IMR-90 (cell line): ENCODE results near the gene AMFR. TPM values are rescaled to one million over a fixed set of nuclear protein-coding genes. Genes with fewer than 3 reads are reported as not detected.

Experiments
- ATAC-seq: fragments of 200-7000 bp; cut with Tn5 transposase; 2 replicates; pipeline ENCODE4 v1.9.1; 2020; ENCODE audit warnings: low read depth, mild to moderate bottlenecking, moderate library complexity
- BruUV-seq: library from RNA; stranded (reverse); fragments of 400-500 nt; replicated peaks from 2 replicates; lab custom pipeline; 2021; lab: Mats Ljungman, UMichigan
- CTCF ChIA-PET: fragments of 300-600 bp; formaldehyde crosslinking; extraction: SDS; loops from one replicate; lab custom pipeline; 2021; ENCODE audit warnings: antibody characterized with exemption; lab: Yijun Ruan, JAX
- POLR2A ChIA-PET: fragments of 300-600 bp; sonication (Branson Sonifier 250); formaldehyde crosslinking; loops from one replicate; lab custom pipeline; 2022; ENCODE audit warnings: antibody characterized with exemption; ENCODE audit not compliant: unreplicated experiment; lab: Charles Lee
- DNase-seq: peaks from one replicate; pipeline ENCODE4 v3.0.0; 2013
- H2AFZ ChIP-seq: replicated peaks from 2 replicates; pipeline ENCODE3; 2013; ENCODE audit warnings: low read length, mild to moderate bottlenecking; ENCODE audit not compliant: poor library complexity
- H2AK5ac ChIP-seq: 2 replicates; pipeline ENCODE4 v1.6.1; 2013; ENCODE audit warnings: low read depth, low read length, inconsistent platforms
- H2AK9ac ChIP-seq: replicated peaks from 2 replicates; pipeline ENCODE3; 2013; ENCODE audit warnings: mild to moderate bottlenecking, low read depth, low read length, moderate library complexity; ENCODE audit not compliant: poor library complexity
- H2BK120ac ChIP-seq: 2 replicates; pipeline ENCODE4 v1.6.1; 2013; ENCODE audit warnings: low read depth, low read length, inconsistent platforms
- H2BK15ac ChIP-seq: 3 replicates; pipeline ENCODE4 v1.6.1; 2013; ENCODE audit warnings: low read depth, low read length, inconsistent platforms
- H2BK20ac ChIP-seq: 2 replicates; pipeline ENCODE4 v1.6.1; 2013; ENCODE audit warnings: low read depth, mild to moderate bottlenecking, inconsistent platforms, low read length, moderate library complexity
- H2BK5ac ChIP-seq: 2 replicates; pipeline ENCODE4 v1.6.1; 2013; ENCODE audit warnings: mild to moderate bottlenecking, low read depth, low read length, inconsistent platforms; ENCODE audit not compliant: poor library complexity, severe bottlenecking
- H3K14ac ChIP-seq: replicated peaks from 2 replicates; pipeline ENCODE4 v1.6.1; 2013; ENCODE audit warnings: low read depth, low read length, inconsistent platforms
- H3K18ac ChIP-seq: 2 replicates; pipeline ENCODE4 v1.6.1; 2013; ENCODE audit warnings: low read depth, low read length, control low read depth
- H3K23ac ChIP-seq: 2 replicates; pipeline ENCODE4 v1.6.1; 2013; ENCODE audit warnings: low read depth, low read length, inconsistent platforms
- H3K27ac ChIP-seq: 2 replicates; pipeline ENCODE4 v1.5.1; 2013; ENCODE audit warnings: mild to moderate bottlenecking, control low read depth, low read length; ENCODE audit not compliant: insufficient read depth
- H3K27me3 ChIP-seq: 2 replicates; pipeline ENCODE4 v1.6.1; 2013; ENCODE audit warnings: low read length; ENCODE audit not compliant: control insufficient read depth, insufficient read depth
- H3K36me3 ChIP-seq: 2 replicates; pipeline ENCODE4 v1.6.1; 2013; ENCODE audit warnings: low read length, mixed read lengths; ENCODE audit not compliant: control insufficient read depth, insufficient read depth
- H3K4ac ChIP-seq: 2 replicates; pipeline ENCODE4 v1.6.1; 2013; ENCODE audit warnings: low read depth, low read length, inconsistent platforms
- H3K4me1 ChIP-seq: 2 replicates; pipeline ENCODE4 v1.6.1; 2013; ENCODE audit warnings: low read length, mixed read lengths; ENCODE audit not compliant: control insufficient read depth, insufficient read depth
- H3K4me2 ChIP-seq: 2 replicates; pipeline ENCODE4 v1.6.1; 2013; ENCODE audit warnings: low read depth, mild to moderate bottlenecking, control low read depth, low read length, moderate library complexity
- H3K4me3 ChIP-seq: 2 replicates; pipeline ENCODE4 v1.5.1; 2013; ENCODE audit warnings: low read depth, mild to moderate bottlenecking, control low read depth, low read length, moderate library complexity; ENCODE audit not compliant: insufficient read depth
- H3K56ac ChIP-seq: 2 replicates; pipeline ENCODE4 v1.6.1; 2013; ENCODE audit warnings: low read length, inconsistent platforms; ENCODE audit not compliant: insufficient read depth; ENCODE audit errors: extremely low read depth
- H3K79me1 ChIP-seq, 2 experiments: 2 replicates each; pipeline ENCODE4 v1.6.1; 2013; ENCODE audit warnings: low read length in 2 of 2, inconsistent platforms in 1 of 2, low read depth in 1 of 2
- H3K9ac ChIP-seq: 2 replicates; pipeline ENCODE4 v1.6.1; 2013; ENCODE audit warnings: low read depth, low read length, control low read depth
- H3K9me1 ChIP-seq: 2 replicates; pipeline ENCODE4 v1.6.1; 2013; ENCODE audit warnings: low read length, inconsistent platforms; ENCODE audit not compliant: insufficient read depth
- H3K9me3 ChIP-seq: 2 replicates; pipeline ENCODE4 v1.6.1; 2013; ENCODE audit warnings: low read length; ENCODE audit not compliant: control insufficient read depth, insufficient read depth
- H4K20me1 ChIP-seq: 2 replicates; pipeline ENCODE4 v1.6.1; 2013; ENCODE audit warnings: low read length, inconsistent platforms; ENCODE audit not compliant: insufficient read depth
- H4K5ac ChIP-seq: 2 replicates; pipeline ENCODE4 v1.6.1; 2013; ENCODE audit warnings: mild to moderate bottlenecking, low read depth, low read length, control low read depth
- H4K8ac ChIP-seq, 2 experiments: 2 replicates each; pipeline ENCODE4 v1.6.1; 2013; ENCODE audit warnings: low read depth in 2 of 2, low read length in 2 of 2, control low read depth in 1 of 2, inconsistent platforms in 1 of 2
- H4K91ac ChIP-seq: 2 replicates; pipeline ENCODE4 v1.6.1; 2013; ENCODE audit warnings: low read depth, low read length, inconsistent platforms; ENCODE audit not compliant: insufficient read depth
- BHLHE40 ChIP-seq: fragments of 150-350 bp; IDR thresholded peaks from 2 replicates; pipeline ENCODE4 v1.6.1; 2016; ENCODE audit warnings: mild to moderate bottlenecking, low read depth, low read length
- CEBPB ChIP-seq: IDR thresholded peaks from 2 replicates; pipeline ENCODE4 v1.6.1; 2012; ENCODE audit warnings: low read depth, low read length, improper control_type of control experiment
- CHD1 ChIP-seq: IDR thresholded peaks from 2 replicates; pipeline ENCODE4 v1.6.1; 2012; ENCODE audit warnings: low read depth, low read length, improper control_type of control experiment
- FOS ChIP-seq: fragments of 150-350 bp; IDR thresholded peaks from 2 replicates; pipeline ENCODE4 v1.6.1; 2016; ENCODE audit warnings: low read depth, low read length
- MAFK ChIP-seq: IDR thresholded peaks from 2 replicates; pipeline ENCODE4 v1.6.1; 2012; ENCODE audit warnings: low read depth, low read length, improper control_type of control experiment
- MAZ ChIP-seq: IDR thresholded peaks from 2 replicates; pipeline ENCODE4 v1.6.1; 2012; ENCODE audit warnings: low read depth, mild to moderate bottlenecking, low read length, improper control_type of control experiment, moderate library complexity, borderline replicate concordance
- MXI1 ChIP-seq: IDR thresholded peaks from 2 replicates; pipeline ENCODE4 v1.6.1; 2012; ENCODE audit warnings: low read depth, mild to moderate bottlenecking, low read length, moderate library complexity, borderline replicate concordance
- NFE2L2 ChIP-seq: fragments of 150-350 bp; IDR thresholded peaks from 2 replicates; pipeline ENCODE4 v1.6.1; 2016; ENCODE audit warnings: low read depth, mild to moderate bottlenecking, low read length
- POLR2A ChIP-seq: IDR thresholded peaks from 2 replicates; pipeline ENCODE4 v1.6.1; 2012; ENCODE audit warnings: mild to moderate bottlenecking, low read depth, low read length
- RAD21 ChIP-seq: IDR thresholded peaks from 2 replicates; pipeline ENCODE4 v1.6.1; 2012; ENCODE audit warnings: low read length, improper control_type of control experiment
- RCOR1 ChIP-seq: IDR thresholded peaks from 2 replicates; pipeline ENCODE4 v1.6.1; 2012; ENCODE audit warnings: mild to moderate bottlenecking, low read length, improper control_type of control experiment; ENCODE audit not compliant: insufficient replicate concordance
- RFX5 ChIP-seq: IDR thresholded peaks from 2 replicates; pipeline ENCODE4 v1.8.0; 2012; ENCODE audit warnings: low read depth, mild to moderate bottlenecking, low read length, moderate library complexity
- SMC3 ChIP-seq: fragments of 150-350 bp; IDR thresholded peaks from 2 replicates; pipeline ENCODE4 v1.6.1; 2016; ENCODE audit warnings: low read depth, mild to moderate bottlenecking, antibody characterized with exemption, low read length, moderate library complexity
- WGBS, 2 experiments: methylation state at CpG; one replicate each; pipeline versions ENCODE4 v1.1.5 to v1.1.7; 2013; ENCODE audit warnings: missing lambda C conversion rate in 2 of 2; ENCODE audit not compliant: insufficient read length in 1 of 2; ENCODE audit errors: extremely low coverage in 2 of 2; 5-methylcytosine and 5-hydroxymethylcytosine counted together
- dilution Hi-C: fragments of 300-500 bp; cut with HindIII; formaldehyde crosslinking; loops from one replicate; pipeline ENCODE4 v1.14.3; 2018; ENCODE audit warnings: low sequenced_read_pairs; ENCODE audit not compliant: unreplicated experiment
- in situ Hi-C: fragments of 300-500 bp; cut with MboI; formaldehyde crosslinking; loops from 3 replicates; pipeline ENCODE4 v1.14.3; 2019; ENCODE audit warnings: low sequenced_read_pairs, inconsistent platforms, mixed read lengths
- intact Hi-C: fragments of 100-400 bp; cut with micrococcal nuclease; formaldehyde crosslinking; loops from 2 replicates; pipeline ENCODE4 v1.10.0; 2022
- polyA plus RNA-seq, 3 experiments: library from polyadenylated mRNA; depleted of rRNA; stranded (reverse); fragments of >200 nt; gene quantifications; 2 replicates each; pipeline ENCODE4 v1.2.3, GENCODE V29; 2012; ENCODE audit warnings: low replicate concordance in 1 of 3
- total RNA-seq: library from RNA; depleted of rRNA; stranded (reverse); fragments of >200 nt; gene quantifications from 2 replicates; pipeline ENCODE4 v1.2.3, GENCODE V29; 2012
- TF ChIP-seq, protein P1 (sequence below): fragments of 150-350 bp; IDR thresholded peaks from 2 replicates; pipeline ENCODE4 v1.6.1; 2017; ENCODE audit warnings: mild to moderate bottlenecking, antibody characterized with exemption, low read length, low read depth
- TF ChIP-seq, protein P2 (sequence below): conservative IDR thresholded peaks from 2 replicates; pipeline ENCODE4 v1.5.1; 2012; ENCODE audit warnings: mild to moderate bottlenecking, low read depth, low read length, improper control_type of control experiment
- TF ChIP-seq, protein P3 (sequence below): fragments of 150-350 bp; IDR thresholded peaks from 2 replicates; pipeline ENCODE4 v1.6.1; 2016; ENCODE audit warnings: low read depth, mild to moderate bottlenecking, low read length, moderate library complexity, borderline replicate concordance

The AMFR gene
- total and polyA plus RNA-seq, 2 of the 4 experiments (the other 2 are of a cell fraction), result 60.7 to 216 TPM

DNA sequence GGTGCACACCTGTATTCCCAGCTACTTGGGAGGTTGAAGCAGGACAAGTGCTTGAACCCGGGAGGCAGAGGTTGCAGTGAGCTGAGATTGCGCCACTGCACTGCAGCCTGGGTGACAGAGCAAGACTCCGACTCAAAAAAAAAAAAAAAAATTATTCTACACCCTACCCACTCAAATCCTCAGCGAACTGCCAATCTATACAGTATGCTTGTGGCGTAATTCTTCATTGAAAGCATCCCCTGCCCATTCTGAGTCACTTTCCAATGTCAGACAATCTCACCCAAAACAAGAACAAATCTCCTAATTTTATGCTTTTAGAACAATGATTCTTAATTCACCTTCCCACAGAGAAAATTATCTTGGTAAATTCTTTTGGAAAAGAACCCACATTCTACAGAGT is 12.0 kb downstream of the AMFR start:
- peaks cover 21% of the 10 kb centered on the region; the same call in 1 of the 2 replicates for H4K20me1 ChIP-seq
- no peaks in the 10 kb centered on the region for H3K9me3 ChIP-seq
- no peak overlapping the region for H2BK5ac ChIP-seq
- POLR2A ChIA-PET, result no interaction called here
- intact Hi-C loops, result no loop called here
- no peak overlapping the region for H2BK120ac ChIP-seq
- H3K18ac ChIP-seq, result no peak overlapping the region
- no peak overlapping the region for H3K4me3 ChIP-seq
- peaks cover 13% of the 10 kb centered on the region for H3K36me3 ChIP-seq
- no peak overlapping the region for H4K5ac ChIP-seq
- WGBS, 2 experiments, result 100% methylated on average over 1 of the region's 5 CpGs; no CpG with 5 or more reads in 1 of the 2 experiments
- no TSS peak for BruUV-seq
- no peak overlapping the region for H3K4me2 ChIP-seq
- H3K14ac ChIP-seq, result no peak overlapping the region
- H3K4ac ChIP-seq, result no peak overlapping the region
- H3K56ac ChIP-seq, result no peak overlapping the region
- TF ChIP-seq RFX5 (no peak), NFE2L2 (no peak), FOS (no peak), MXI1 (no peak), RCOR1 (no peak), RAD21 (no peak), MAFK (no peak), MAZ (no peak), BHLHE40 (no peak), POLR2A (no peak), CHD1 (no peak), CEBPB (no peak), SMC3 (no peak)
- TF ChIP-seq, protein P1, sequence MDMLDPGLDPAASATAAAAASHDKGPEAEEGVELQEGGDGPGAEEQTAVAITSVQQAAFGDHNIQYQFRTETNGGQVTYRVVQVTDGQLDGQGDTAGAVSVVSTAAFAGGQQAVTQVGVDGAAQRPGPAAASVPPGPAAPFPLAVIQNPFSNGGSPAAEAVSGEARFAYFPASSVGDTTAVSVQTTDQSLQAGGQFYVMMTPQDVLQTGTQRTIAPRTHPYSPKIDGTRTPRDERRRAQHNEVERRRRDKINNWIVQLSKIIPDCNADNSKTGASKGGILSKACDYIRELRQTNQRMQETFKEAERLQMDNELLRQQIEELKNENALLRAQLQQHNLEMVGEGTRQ, result no peak
- TF ChIP-seq, protein P2, sequence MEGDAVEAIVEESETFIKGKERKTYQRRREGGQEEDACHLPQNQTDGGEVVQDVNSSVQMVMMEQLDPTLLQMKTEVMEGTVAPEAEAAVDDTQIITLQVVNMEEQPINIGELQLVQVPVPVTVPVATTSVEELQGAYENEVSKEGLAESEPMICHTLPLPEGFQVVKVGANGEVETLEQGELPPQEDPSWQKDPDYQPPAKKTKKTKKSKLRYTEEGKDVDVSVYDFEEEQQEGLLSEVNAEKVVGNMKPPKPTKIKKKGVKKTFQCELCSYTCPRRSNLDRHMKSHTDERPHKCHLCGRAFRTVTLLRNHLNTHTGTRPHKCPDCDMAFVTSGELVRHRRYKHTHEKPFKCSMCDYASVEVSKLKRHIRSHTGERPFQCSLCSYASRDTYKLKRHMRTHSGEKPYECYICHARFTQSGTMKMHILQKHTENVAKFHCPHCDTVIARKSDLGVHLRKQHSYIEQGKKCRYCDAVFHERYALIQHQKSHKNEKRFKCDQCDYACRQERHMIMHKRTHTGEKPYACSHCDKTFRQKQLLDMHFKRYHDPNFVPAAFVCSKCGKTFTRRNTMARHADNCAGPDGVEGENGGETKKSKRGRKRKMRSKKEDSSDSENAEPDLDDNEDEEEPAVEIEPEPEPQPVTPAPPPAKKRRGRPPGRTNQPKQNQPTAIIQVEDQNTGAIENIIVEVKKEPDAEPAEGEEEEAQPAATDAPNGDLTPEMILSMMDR, result no peak
- TF ChIP-seq, protein P3, sequence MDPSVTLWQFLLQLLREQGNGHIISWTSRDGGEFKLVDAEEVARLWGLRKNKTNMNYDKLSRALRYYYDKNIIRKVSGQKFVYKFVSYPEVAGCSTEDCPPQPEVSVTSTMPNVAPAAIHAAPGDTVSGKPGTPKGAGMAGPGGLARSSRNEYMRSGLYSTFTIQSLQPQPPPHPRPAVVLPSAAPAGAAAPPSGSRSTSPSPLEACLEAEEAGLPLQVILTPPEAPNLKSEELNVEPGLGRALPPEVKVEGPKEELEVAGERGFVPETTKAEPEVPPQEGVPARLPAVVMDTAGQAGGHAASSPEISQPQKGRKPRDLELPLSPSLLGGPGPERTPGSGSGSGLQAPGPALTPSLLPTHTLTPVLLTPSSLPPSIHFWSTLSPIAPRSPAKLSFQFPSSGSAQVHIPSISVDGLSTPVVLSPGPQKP, result no peak
- H4K91ac ChIP-seq, result no peak overlapping the region
- no peak overlapping the region for H2AK5ac ChIP-seq
- no peak overlapping the region for H2BK15ac ChIP-seq
- no peak overlapping the region for H2BK20ac ChIP-seq
- no peak overlapping the region for H4K8ac ChIP-seq
- no peak overlapping the region for H2AFZ ChIP-seq
- dilution Hi-C loops, result no loop called here
- CTCF ChIA-PET, result interaction anchor here (0.6 kb wide), 1 partner anchor 23 kb away, joined by 3 read pairs; no protein-coding TSS in a partner anchor
- peaks cover 30 to 64% of the 10 kb centered on the region in 2 experiments for H3K79me1 ChIP-seq
- H3K9me1 ChIP-seq, result peaks cover 5% of the 10 kb centered on the region; the same call in 1 of the 2 replicates
- in situ Hi-C loops, result no loop called here
- no peak overlapping the region for H3K27ac ChIP-seq
- H3K4me1 ChIP-seq, result peaks cover 5% of the 10 kb centered on the region; the same call in 1 of the 2 replicates
- H3K27me3 ChIP-seq, result no peaks in the 10 kb centered on the region
- H3K9ac ChIP-seq, result no peak overlapping the region
- H2AK9ac ChIP-seq, result no peak overlapping the region
- H3K23ac ChIP-seq, result no peak overlapping the region
- ATAC-seq (no peak), DNase-seq (no peak)
